GM12874 (cell line): ENCODE measurements around the gene PCCA.

Source experiments
- TF ChIP-seq, protein P1 (sequence below): IDR thresholded peaks from 2 replicates; pipeline ENCODE4 v1.5.1; 2011; ENCODE audit warnings: low read depth, mild to moderate bottlenecking, control low read depth, low read length, moderate library complexity; ENCODE audit not compliant: insufficient read depth

Gene PCCA

DNA sequence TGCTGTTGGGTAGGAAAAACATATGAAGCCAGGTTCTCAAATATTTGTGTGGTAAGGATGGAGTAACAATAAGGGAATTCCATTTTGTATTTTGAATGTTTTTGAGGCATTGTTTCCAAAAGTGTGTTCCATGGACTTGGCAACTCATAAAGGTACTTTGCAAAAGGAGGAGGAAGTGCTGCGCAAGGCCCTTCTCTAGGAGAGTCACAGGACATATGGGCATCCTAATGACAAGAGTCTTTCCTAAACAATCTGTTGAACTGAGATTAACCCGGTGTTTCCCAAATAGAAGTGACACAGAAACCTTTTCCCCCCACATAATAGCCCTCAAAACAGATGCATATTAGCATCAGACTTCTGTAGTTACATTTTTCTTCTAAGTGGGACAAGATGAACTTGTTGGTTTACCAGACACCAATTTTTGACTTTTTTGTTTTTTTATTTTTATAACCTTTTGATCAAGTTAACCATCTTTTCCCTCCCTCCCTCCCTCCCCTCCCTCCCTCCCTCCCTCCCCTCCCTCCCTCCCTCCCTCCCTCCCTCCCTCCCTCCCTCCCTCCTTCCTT, 209.3 kb downstream of the PCCA start:
- TF ChIP-seq, protein P1, sequence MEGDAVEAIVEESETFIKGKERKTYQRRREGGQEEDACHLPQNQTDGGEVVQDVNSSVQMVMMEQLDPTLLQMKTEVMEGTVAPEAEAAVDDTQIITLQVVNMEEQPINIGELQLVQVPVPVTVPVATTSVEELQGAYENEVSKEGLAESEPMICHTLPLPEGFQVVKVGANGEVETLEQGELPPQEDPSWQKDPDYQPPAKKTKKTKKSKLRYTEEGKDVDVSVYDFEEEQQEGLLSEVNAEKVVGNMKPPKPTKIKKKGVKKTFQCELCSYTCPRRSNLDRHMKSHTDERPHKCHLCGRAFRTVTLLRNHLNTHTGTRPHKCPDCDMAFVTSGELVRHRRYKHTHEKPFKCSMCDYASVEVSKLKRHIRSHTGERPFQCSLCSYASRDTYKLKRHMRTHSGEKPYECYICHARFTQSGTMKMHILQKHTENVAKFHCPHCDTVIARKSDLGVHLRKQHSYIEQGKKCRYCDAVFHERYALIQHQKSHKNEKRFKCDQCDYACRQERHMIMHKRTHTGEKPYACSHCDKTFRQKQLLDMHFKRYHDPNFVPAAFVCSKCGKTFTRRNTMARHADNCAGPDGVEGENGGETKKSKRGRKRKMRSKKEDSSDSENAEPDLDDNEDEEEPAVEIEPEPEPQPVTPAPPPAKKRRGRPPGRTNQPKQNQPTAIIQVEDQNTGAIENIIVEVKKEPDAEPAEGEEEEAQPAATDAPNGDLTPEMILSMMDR, result no peak

DNA sequence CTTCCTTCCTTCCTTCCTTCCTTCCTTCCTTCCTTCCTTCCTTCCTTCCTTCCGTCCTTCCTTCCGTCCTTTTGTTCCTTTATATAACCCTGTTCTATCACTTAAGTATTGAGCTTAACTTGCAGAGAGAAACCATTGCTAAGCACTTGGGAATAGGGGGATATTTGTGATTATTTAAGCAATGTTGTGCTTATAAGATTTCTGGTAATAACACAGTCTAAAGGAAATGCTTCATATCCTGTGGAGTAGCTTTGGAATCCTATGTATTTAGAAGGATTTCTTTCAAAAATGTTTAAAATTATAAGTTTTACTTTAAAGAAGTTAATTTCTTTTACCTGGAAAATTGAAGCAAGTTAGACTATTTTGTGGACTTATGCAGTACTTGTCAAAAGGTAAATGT, 209.8 kb downstream of the PCCA start:
- TF ChIP-seq, protein P1, result no peak

DNA sequence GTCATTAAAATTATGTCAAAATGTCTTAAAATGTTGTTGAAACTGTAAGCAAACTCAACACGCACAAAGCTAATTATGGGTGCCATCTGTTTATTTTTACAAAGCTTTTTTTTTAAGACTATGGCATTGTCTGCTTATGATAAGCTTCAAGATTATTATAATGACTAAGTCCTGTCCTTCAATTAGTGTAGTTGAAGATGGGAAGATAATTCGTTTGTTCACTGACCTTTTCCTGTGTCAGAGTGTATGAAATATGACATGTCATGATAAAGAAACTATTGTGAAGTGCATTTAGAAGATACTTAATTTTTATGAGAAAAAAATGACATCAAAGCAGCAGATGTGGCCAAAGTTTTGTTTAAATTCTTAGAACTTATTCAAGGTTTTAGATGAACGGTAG, 211.3 kb downstream of the PCCA start:
- TF ChIP-seq, protein P1, result no peak

DNA sequence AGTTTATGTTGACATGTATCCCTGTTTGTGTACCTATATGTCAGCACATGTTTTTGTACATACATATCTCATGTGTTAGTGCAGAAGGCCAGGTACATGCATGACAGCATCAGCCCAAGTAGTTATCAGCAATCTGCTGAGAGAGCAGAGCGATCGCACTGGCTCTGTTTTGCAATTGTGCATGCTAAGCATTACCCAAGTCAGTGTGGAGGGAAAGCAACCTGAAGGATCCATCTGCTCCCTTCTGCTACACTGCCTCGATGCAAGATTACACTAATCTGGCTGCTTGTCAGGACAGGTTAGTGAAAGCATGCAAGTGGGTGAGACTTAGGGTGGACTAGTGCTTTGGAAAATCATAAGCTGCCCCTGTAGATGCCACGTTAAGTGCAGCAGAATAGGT, 211.8 kb downstream of the PCCA start:
- TF ChIP-seq, protein P1, result no peak

DNA sequence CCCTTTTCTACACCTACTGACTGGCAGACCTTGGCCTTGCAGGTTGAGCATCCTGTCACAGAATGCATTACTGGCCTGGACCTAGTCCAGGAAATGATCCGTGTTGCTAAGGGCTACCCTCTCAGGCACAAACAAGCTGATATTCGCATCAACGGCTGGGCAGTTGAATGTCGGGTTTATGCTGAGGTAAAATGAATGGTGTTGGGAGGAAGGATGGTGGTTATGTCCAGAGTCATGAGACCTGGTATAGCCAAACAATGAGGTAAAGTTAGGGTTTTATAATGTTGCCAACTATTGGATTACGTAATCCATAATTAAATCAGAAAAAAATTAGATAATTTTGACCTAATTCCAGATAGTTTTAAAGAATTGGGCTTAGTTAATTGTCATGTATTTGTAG, 212.5 kb downstream of the PCCA start:
- TF ChIP-seq, protein P1, result no peak

DNA sequence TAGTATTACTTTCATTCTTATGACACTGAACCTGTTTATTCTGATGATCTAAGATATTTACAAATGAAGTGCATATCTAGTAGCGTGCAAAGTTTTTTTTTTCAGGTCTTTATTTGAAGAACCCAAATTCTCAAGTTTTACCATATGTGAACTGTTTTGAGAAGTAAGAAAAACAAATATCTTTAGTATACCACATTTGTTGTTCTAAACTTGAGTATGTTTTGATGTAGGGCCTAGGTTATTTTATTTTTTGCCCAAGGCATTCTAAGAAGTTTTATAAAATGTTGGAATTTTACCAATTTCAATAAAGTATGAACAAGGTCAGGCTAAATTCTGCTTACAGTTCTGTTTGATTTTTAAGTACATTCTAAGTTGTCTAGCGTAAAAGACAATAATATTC, 213.5 kb downstream of the PCCA start:
- TF ChIP-seq, protein P1, result no peak

DNA sequence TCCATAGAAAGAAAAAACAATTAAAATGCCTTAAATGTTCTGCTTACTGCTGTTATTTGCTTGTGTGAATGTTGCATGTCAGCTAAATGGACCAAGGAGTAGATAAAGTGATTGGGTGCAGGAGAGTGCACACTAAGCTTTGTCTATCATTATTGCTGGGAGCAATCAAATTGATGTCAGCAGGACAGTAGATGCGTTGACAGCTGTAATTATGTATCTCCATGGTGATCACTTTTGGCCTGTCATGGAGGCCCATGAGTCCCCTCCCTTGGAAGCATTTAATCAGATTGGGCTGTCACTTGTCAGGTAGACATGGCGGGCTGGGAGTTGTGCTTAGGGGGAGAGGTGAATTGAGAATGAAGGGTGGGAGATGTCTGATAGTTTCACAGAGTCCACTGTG, 215.3 kb downstream of the PCCA start:
- TF ChIP-seq, protein P1, result no peak
